GM12801 (cell line): Measurements from ENCODE around the gene FMNL2.

Experiments used
- TF ChIP-seq, protein P1 (sequence below): IDR thresholded peaks from one replicate; pipeline ENCODE4 v1.5.1; 2011; ENCODE audit warnings: control low read depth; ENCODE audit not compliant: insufficient read length; ENCODE audit errors: extremely low read depth

Gene FMNL2

GRCh38 chr2:152490686-152491455 lies 155.9 kb downstream of the FMNL2 start:
- TF ChIP-seq, protein P1, sequence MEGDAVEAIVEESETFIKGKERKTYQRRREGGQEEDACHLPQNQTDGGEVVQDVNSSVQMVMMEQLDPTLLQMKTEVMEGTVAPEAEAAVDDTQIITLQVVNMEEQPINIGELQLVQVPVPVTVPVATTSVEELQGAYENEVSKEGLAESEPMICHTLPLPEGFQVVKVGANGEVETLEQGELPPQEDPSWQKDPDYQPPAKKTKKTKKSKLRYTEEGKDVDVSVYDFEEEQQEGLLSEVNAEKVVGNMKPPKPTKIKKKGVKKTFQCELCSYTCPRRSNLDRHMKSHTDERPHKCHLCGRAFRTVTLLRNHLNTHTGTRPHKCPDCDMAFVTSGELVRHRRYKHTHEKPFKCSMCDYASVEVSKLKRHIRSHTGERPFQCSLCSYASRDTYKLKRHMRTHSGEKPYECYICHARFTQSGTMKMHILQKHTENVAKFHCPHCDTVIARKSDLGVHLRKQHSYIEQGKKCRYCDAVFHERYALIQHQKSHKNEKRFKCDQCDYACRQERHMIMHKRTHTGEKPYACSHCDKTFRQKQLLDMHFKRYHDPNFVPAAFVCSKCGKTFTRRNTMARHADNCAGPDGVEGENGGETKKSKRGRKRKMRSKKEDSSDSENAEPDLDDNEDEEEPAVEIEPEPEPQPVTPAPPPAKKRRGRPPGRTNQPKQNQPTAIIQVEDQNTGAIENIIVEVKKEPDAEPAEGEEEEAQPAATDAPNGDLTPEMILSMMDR: no peak

- TF ChIP-seq, protein P1: no peak
Measured at GRCh38 chr2:152492131-152492530, 157.2 kb downstream of the FMNL2 start.

- TF ChIP-seq, protein P1: no peak
Measured at GRCh38 chr2:152492911-152493310, 157.9 kb downstream of the FMNL2 start.

DNA sequence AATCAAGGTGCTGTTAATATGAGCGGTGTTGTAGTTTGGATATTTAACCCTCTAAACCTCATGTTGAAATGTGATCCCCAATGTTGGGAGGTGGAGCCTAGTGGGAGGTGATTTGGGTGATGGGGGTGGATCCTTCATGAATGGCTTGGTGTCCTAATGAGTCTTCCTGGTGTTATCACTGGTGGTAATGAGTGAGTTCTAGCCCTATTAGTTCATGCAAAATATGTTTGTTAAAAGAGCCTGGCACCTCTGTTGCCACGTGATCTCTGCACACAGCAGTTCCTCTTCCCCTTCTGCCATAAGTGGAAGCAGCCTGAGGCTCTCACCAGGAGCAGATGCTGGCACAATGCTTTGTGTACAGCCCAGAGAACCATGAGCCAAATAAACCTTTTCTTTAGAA lies 158.4 kb downstream of the FMNL2 start:
- TF ChIP-seq, protein P1: no peak

DNA sequence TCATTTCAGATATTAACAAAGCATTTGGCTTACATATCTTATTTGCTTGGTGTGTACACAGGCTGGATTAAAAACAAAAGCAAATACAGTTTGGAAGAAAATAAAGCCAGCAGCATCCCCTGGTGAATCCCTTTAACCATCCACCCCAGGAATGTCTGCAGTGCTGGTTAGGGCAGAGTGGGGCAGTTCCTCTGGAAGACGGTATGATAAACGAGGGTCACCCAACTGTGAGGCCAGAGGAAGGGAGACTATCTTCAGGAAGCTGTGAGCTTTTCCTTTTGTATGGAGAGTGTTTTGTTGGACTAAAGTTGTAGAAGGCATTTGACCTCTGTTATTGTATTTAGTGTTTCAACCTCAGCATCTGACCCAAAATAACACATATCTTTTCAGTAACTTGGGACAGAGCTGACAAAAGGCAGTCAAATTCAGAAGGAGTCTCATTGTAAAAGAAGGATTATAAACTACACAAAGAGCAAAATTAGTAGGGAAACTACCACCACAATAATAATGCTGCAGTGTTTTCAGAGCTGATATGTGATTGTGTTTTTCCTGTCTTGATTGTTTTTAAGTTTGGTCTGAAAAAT lies 159.1 kb downstream of the FMNL2 start:
- TF ChIP-seq, protein P1: no peak

GRCh38 chr2:152496371-152496770 lies 161.4 kb downstream of the FMNL2 start:
- TF ChIP-seq, protein P1: no peak

GRCh38 chr2:152497481-152498052 lies 162.6 kb downstream of the FMNL2 start:
- TF ChIP-seq, protein P1: no peak
